Peyer's patch (tissue), 4 donors: ENCODE data around the gene SEMA3C.

Experiments
- CTCF ChIP-seq, 6 experiments: fragments of 450-650 bp in 4 of 6; fragments of 200-600 bp in 2 of 6; sonication (generic) in 1 of 6; IDR thresholded peaks; one replicate each; pipeline ENCODE4 v1.5.1; 2017 to 2019; ENCODE audit warnings: antibody characterized with exemption in 6 of 6, mild to moderate bottlenecking in 3 of 6, moderate library complexity in 1 of 6
- POLR2A ChIP-seq, 2 donors: fragments of 450-650 bp; IDR thresholded peaks; one replicate each; pipeline ENCODE4 v1.5.1; 2017; ENCODE audit warnings: antibody characterized with exemption in 2 of 2, mild to moderate bottlenecking in 2 of 2, moderate library complexity in 2 of 2

GRCh38 chr7:80844916-80845315, 73.9 kb downstream of the SEMA3C start:
- TF ChIP-seq POLR2A (IDR thresholded peaks at IDR 0.05) (no peak), CTCF (IDR thresholded peaks at IDR 0.05) (no peak)
